HG03139 (cell line): ENCODE measurements around the gene P2RX5.
"Not testable (repeated sequence)": the region's sequence is repeated elsewhere in the genome, so short reads cannot be mapped to it uniquely, and the experiment has no call there.

Experiments used
- ATAC-seq: cut with Tn5 transposase; IDR thresholded peaks from one replicate; pipeline ENCODE4 v1.9.1; 2021; ENCODE audit not compliant: unreplicated experiment

P2RX5 gene

DNA sequence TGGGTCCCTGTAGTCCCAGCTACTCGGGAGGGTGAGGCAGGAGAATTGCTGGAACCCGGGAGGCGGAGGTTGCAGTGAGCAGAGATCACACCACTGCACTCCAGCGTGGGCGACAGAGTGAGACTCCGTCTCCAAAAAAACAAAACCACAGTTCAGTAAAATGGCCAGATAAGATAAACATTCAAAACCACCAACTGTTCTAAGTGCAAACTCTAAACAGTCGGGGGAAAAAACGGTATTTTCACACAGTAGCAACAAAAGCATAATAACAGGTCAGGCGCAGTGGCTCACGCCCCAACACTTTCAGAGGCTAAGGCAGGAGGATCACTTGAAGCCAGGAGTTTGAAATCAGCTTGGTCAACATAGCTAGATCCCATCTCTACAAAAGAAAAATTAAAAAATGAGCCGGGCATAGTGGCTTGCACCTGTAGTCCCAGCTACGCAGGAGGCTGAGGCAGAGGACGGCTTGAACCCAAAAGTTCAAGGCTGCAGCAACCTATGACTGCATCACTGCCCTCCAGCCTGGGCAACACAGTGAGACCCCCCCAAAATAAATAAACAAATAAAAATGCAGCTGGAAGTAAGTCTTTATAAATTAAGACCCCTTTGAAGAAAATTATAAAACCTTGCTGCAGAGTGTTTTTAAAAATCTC lies 17.0 kb upstream of the P2RX5 start:
- no peak for ATAC-seq

DNA sequence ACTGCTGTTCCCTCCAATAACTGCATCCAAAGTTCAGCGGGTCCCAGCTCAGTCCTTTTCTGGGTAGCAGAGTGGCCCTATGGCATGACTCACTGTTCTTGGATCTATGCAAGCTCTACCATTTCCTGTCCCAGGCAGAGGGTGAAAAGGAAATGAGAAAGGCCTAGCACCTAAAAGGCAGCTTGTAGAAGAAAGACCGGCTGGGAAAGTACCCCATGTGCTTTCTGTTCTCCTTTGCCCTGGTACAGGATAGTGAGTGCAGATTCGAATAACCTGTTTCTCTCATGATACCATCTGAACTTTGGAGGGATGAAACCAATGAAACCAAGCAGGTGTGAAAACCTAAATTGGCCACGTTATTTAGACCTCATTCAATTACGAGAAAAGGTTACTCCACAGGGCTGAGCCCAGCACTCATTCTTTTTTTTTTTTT lies 15.0 kb upstream of the P2RX5 start:
- ATAC-seq: peak; percentile 90

DNA sequence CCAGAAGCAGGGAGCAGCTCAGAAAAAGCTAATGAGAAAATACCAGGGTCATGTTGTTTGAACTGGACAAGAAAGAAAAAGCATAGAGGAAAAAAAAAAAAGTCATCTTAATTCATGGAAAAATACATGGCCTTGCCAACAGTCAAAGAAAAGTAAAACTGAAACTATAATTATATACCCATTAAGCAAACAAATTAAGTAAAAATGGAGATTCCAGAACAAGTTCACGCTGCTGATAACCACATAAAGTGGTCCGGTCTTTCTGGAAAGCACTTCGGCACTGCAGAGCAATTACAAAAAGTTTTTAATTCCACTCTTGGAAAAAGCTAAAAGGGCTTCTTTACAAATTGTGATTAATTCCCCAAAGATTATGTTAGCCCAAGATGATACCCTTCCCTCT lies 12.4 kb upstream of the P2RX5 start:
- no peak for ATAC-seq

DNA sequence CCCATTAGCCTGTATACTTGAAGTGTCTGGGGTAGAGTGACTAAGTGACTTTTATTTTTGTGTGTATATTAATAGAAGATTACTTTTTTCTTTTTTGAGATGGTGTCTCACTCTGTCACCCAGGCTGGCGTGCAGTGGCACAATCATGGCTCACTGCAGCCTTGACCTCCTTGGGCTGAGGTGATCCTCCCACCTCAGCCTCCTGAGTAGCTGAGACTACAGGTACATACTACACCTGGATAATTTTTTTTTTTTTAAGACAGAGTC lies 9.7 kb upstream of the P2RX5 start:
- ATAC-seq: not testable (repeated sequence)

DNA sequence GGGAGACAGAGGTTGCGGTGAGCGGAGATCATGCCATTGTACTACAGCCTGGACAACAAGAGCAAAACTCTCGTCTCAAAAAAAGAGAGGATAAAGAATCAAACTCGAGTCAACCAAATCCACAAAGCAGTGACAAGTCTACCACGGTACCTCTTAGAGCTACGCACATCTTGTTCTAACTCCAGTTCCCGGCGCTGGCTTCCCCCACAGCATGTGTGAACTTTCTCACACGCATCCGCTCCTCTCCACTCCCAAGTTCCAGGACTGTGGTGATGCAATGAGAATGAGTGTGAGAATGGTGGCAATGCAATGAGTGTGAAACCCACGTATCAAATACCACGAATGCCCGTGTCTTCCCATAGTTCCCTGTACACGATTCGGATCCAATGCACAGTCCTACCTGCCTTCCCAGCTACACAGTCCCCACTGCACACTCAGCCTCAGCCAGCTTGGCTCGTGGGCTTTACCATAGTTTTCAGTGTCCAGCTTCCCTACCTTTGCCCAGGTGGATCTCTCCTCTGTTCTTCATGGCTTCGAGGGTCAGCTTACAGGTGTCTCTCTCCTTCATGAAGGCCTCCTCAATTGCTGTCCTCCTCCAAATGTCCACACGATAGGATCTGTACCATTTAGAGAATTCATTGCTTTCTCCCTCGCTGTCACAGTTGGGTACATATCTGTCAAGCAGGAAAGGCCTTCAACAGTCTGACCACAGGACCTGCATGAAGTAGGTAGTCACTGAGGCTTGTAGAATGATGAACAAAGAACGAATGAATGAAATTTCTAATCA lies 9.2 kb upstream of the P2RX5 start:
- ATAC-seq: no peak

DNA sequence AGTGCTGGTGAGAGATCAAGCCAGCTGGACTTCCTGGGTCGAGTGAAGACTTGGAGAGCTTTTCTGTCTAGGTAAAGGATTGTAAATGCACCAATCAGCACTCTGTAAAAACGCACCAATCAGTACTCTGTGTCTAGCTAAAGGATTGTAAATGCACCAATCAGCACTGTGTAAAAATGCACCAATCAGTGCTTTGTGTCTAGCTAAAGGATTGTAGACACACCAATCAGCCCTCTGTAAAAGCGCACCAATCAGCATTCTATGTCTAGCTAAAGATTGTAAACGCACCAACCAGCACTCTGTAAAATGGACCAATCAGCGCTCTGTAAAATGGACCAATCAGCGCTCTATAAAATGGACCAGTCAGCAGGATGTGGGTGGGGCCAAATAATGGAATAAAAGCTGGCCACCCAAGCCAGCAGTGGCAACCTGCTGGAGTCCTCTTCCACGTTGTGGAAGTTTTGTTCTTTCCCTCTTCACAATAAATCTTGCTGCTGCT lies 6.1 kb upstream of the P2RX5 start:
- not testable (repeated sequence) for ATAC-seq

DNA sequence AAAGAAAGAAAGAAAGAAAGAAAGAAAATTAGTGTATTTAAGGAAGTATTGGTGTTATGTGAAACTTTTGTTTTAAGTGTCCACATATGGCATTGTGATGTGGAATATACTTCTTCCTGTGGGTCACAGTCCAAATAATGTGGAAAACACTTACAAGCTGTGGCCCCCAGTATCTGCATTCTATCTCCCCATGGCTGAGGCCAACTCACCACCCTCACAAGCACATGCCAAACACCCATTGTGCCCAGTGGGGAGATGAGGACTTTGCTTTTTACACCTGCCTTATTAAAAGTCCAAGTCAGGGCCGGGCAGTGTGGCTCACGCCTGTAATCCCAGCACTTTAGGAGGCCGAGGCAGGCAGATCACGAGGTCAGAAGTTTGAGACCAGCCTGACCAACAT lies 4.0 kb upstream of the P2RX5 start:
- no peak for ATAC-seq

DNA sequence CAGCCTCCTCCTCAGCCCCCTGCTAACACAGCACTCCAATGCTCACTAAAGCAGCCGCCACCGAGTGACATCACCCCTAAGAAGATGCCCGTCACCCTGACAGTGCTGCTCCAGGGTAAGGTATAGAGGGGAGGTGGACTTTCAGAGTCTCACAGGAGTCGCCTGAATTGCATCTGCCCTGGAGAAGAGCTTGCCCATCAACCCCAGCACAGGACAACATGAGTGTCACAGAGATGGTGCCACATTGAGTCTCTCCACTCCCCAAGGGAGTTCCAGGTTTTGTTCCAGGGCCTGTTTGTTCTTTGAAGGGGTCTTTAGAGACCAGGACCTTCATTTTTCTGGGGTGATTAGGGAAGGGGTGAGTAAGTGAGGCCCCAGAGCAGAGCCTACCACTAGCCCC lies 2.2 kb upstream of the P2RX5 start:
- ATAC-seq: no peak

DNA sequence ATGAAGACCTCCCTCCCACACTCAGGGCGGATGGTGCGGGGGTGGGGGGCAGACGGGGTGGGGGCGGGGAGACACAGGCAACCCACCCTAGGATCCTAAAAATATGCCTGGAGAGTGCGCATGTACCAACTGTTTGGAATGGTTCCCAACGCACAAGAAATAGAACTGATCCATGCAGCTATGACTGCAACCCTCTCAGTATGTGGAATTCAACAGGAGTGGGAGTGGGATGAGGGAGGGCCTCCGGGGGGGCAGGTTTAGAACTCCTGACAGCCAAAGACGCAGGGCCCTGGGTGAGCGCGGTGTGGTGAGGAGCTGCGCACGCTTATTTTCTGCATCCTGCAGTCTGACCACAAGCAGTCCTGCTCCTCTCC lies 1.1 kb upstream of the P2RX5 start:
- ATAC-seq: no peak

DNA sequence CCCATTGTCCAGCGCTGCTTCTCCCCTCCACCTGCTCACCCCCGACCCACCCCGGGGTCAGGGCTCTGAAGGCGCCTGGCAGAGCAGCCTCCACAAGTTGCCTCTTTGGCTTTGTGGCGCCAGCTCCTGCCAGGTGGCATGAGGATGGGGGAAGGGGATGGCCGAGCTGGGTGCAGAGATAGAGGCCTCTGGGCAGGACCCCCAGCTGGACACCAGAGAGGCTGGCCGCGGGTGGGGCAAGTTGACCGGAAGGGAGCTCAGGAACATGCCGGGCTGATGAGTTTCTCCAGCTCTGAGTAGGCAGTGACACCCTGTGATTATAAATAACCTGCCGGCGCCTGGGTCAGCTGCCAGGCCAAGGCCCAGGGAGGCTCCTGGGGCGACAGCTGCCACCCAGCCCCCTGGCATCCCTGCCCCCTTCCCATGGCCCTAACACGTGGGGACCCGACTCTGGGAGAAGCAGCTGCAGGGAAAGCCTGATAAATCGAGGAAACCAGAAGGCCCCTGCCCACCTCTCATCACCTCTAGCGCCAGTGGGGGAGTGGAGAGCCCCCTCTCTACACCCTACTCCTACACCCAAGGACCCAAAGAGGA lies 729 bp downstream of the P2RX5 start:
- no peak for ATAC-seq

DNA sequence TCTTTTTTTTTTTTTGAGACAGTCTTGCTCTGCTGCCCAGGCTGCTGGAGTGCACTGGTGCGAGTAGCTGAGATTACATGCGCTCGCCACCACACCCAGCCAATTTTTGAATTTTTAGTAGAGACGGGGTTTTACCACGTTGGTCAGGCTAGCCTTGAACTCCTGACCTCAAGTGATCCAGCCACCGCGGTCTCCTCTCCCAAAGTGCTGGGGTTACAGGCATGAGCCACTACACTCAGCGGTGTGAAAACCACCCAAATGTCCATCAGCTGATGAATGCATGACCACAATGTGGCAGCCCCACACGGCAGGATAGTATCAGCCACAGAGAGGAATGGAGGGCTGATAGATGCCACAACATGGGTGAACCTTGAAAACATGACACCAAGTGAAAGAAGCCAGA lies 2.1 kb downstream of the P2RX5 start:
- no peak for ATAC-seq

DNA sequence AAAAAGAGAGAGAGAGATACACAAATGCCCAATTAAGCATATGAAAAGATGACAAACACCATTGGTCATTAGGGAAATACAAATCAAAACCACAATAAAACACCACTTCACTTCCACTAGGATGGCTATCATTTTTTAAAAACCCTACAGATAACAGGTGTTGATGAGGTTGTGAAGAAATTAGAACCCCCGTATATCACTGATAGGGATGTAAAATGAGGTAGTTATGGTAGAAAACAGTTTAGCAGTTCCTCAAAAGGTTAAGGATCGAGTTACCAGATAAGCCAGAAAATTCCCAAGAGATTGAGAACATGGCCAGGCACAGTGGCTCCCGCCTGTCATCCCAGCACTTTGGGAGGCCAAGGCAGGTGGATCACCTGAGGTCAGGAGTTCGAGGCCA lies 2.8 kb downstream of the P2RX5 start:
- ATAC-seq: no peak

DNA sequence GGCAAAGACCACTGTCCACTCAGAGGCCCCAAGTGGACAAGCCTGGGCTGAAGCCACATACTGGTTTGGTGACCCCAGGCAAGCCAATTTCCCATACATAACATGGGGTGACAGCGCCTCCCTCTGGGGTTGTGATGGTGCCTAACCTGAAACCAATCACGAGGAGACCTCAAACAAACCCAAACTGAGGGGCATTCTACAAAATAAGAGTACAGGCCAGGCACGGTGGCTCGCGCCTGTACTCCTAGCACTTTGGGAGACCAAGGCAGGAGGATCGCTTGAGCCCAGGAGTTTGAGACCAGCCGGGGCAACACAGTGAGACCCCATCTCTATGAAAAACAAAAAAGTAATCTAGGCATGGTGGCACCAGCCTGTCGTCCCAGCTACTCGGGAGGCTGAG lies 3.6 kb downstream of the P2RX5 start:
- ATAC-seq: no peak

DNA sequence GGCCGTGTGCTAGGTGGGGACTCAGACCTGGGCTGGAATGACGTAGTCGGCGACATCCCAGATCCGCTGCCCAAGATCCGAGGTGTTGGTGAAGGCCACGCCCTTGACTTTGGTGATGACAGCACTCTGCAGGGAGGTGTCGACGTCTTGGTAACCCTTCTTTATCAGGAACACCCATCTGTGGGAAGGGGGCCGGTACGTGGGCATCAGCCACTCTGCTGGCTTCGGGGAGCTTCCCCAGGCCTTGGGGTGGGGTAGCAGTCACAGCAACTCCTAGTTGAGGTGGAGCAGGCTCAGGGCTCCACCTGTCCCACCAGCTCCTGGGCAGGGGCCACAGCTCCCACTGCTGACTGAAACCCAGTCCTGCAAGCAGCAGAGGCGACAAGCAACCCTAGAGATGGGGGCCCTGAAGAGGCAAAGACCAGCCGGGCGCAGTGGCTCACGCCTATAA lies 4.3 kb downstream of the P2RX5 start:
- ATAC-seq: no peak

DNA sequence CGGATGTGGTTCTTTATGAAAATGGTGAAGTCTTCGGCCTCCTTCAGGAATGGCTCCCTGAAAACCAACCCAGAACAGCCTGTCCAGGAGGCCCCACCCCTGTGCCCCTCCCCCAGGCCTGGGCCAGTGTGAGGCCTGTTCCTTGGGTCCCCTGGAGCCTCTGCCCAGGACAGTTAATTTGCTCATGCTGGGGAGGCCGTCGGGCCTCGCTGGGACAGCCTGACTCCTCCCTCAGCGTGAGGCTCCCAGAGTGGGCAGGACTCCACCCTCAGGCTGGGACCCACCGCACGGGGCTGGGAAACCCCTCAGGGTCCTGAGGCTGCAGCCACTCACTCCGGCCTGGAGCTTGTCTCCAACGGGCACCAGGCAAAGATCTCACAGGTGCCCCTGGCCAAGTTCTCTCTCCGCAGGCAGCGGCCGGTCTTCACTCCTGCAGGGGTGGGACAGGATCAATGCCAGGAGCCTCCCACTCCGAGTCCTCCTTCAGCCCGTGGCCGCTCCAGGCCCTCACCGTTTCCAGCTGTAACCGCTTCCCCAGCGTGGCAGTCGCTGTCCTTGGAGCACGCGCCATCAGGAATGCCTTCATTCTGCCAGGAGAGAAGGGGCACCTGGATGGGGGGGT lies 5.8 kb downstream of the P2RX5 start:
- ATAC-seq: no peak

DNA sequence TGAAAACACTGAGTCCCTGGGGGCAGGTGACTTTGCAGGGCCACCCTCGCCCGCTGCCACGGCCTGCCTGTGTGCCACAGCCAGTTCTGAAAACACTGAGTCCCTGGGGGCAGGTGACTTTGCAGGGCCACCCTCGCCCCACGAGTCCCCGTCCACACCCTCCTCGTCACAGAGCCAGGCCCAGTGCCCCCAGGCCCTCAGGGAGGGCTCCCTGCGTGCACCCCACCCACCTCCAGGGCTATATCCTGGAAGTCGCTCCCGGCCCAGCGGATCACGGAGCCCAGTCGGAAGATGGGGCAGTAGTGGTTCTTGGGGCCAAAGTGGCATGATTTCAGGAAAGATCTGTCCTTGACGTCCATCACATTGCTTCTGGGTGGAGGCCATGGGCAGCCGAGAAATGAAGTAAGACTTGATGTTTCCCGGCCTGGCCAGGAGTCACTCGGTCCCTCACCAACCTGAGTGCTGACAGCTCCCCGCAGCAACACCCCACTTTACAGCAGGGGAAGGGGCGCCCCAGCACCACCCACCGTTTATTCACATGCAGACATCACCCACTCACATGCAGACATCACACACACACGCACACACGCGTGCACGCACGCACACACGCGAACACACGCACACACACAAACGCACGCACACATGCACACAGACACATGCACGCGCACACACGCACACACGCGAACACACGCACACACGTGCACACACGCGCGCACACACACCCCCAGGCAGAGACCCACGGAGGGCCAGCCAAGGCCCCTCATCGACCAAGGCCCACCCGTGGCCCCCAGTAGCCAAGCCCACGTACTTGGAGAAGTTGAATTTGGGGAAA lies 6.5 kb downstream of the P2RX5 start:
- ATAC-seq: no peak

DNA sequence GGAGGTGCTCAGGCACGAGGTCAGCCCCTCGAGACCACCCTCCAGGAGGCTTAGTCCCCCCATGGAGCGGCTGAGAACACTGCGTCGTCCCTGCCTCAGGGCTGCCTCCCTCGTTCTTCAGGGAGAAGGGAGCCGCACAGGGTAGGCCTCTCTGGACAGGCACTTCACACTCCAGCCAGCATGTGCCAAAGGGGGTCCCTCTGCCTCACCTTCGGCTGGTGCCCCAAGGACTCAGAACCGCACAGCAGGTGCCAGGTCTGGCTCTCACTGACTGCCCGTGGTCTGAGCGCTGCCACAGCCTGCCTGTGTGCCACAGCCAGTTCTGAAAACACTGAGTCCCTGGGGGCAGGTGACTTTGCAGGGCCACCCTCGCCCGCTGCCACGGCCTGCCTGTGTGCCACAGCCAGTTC lies 7.1 kb downstream of the P2RX5 start:
- no peak for ATAC-seq

DNA sequence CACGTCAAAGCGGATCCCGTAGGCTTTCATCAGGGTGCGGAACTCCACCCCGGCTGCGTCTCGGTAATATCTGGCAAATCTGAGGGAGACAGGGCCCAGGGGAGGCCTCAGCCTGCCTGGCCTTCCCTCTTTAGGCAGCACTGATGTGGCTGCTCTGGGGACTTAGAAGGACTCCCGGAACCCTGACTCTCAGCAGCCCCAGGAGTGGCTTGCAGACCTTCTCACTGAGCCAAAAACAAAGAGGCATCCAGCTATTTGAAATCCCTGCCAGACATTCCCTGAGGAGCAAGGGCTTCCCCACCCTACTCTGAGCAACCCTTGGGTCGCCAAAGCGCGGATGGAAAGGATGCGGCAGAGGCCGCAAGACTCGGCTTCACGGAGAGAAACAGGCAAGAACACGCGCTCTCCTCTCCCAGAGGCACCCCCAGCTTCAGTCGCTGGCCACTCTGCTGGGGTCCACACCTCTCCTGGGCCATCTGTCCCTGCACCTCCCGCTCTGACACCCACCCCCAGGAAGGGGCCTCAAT lies 7.9 kb downstream of the P2RX5 start:
- ATAC-seq: no peak

DNA sequence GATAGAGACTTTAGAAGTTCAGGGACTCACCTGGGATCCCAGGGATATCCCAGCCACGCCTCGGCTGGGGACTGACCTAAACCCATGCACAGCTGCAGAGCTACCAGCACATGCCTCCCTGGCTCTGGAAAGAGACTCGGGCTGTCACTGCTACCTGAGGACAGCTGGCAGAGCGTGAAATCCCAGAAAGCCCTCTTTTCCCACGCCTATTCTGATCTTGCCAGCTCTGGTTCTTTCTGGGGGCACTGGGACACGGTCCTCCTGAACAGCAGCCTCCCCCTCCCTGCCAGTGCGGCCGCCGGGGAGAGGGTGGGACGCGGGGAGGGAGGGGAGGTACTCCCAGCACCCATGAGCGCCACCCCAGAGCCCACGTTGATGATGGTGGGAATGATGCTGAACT lies 10.8 kb downstream of the P2RX5 start:
- no peak for ATAC-seq

DNA sequence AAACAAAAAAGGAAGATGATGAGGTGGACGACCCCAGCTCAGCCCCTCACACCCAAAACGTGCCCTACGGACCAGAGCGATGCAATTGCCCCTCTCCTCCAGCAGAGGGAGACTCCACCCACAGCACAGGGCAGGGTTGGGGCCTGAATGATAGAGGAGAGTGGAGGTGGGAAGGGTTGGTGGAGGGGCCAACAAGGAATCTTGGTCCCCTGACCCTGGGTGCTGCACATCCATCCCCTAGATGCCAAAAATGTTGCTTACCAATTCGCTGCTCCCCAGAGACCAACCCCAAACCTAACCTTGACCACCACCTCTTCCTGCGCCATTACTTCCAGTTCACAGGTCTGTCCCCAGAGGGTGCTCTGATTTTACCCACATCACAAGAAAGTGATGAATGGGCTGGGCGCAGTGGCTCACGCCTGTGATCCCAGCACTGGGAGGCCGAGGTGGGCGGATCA lies 12.9 kb downstream of the P2RX5 start:
- no peak for ATAC-seq

DNA sequence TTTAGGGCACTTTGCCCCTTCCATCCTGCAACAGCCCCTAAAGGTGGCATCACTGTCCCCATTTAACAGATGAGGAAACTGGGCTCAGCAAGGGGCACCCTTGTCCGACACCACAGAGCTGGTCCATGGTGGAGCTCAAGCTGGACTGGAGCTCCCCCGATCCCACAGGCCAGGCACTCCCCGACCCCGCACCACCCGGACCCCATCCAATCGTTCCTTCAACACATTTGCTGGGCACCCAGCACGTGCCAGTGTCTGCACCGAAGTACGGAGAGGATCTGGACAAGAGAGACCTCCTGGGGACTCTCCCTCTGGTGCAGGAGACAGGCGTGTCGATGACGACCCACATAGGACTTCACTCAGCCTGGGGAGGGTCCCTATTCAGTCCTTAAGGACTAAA lies 13.9 kb downstream of the P2RX5 start:
- ATAC-seq: no peak
